DOHH2 (cell line): ENCODE data around the gene YEATS2.
"Not testable (repeated sequence)": the region's sequence is repeated elsewhere in the genome, so short reads cannot be mapped to it uniquely, and the experiment has no call there.

Experiments
- H3F3A ChIP-seq: fragments of 200-600 bp; sonication (generic), shearing (Covaris generic); 2 replicates; pipeline ENCODE4 v1.6.0; 2016; ENCODE audit warnings: antibody characterized with exemption, mild to moderate bottlenecking; ENCODE audit not compliant: control insufficient read depth, insufficient read depth
- H3K27ac ChIP-seq: fragments of 200-600 bp; sonication (generic); 2 replicates; pipeline ENCODE4 v1.5.1; 2014; ENCODE audit warnings: low read depth, mild to moderate bottlenecking, low read length, moderate library complexity
- H3K27me3 ChIP-seq: fragments of 200-600 bp; sonication (generic); 2 replicates; pipeline ENCODE4 v1.6.1; 2014; ENCODE audit warnings: mild to moderate bottlenecking, low read length, mixed read lengths; ENCODE audit not compliant: control insufficient read depth
- H3K36me3 ChIP-seq: fragments of 200-600 bp; sonication (generic); 2 replicates; pipeline ENCODE4 v1.6.1; 2014; ENCODE audit warnings: mild to moderate bottlenecking, low read length, moderate library complexity, mixed read lengths; ENCODE audit not compliant: control insufficient read depth
- H3K4me1 ChIP-seq: fragments of 200-600 bp; sonication (generic); 2 replicates; pipeline ENCODE4 v1.6.1; 2014; ENCODE audit warnings: mild to moderate bottlenecking, low read length, mixed read lengths; ENCODE audit not compliant: control insufficient read depth
- H3K4me2 ChIP-seq: fragments of 200-600 bp; sonication (generic); 2 replicates; pipeline ENCODE4 v1.6.0; 2014; ENCODE audit warnings: mild to moderate bottlenecking, low read length, moderate library complexity
- H3K4me3 ChIP-seq: fragments of 200-600 bp; sonication (generic); 2 replicates; pipeline ENCODE4 v1.5.1; 2014; ENCODE audit warnings: mild to moderate bottlenecking, low read length, mixed read lengths
- H3K79me2 ChIP-seq: fragments of 200-600 bp; sonication (generic); 2 replicates; pipeline ENCODE4 v1.6.1; 2014; ENCODE audit warnings: mild to moderate bottlenecking, low read length, mixed read lengths; ENCODE audit not compliant: control insufficient read depth
- H3K9me2 ChIP-seq: fragments of 200-600 bp; sonication (generic); replicated peaks from 2 replicates; pipeline ENCODE4 v1.6.1; 2014; ENCODE audit warnings: mild to moderate bottlenecking, low read length, mixed read lengths; ENCODE audit not compliant: control insufficient read depth
- H3K9me3 ChIP-seq: fragments of 200-600 bp; sonication (generic); 2 replicates; pipeline ENCODE4 v1.6.1; 2014; ENCODE audit warnings: antibody characterized with exemption, low read length, mixed read lengths; ENCODE audit not compliant: control insufficient read depth, insufficient read depth
- H4K20me1 ChIP-seq: fragments of 200-600 bp; sonication (generic); 2 replicates; pipeline ENCODE4 v1.6.0; 2014; ENCODE audit warnings: low read depth, mild to moderate bottlenecking, antibody characterized with exemption, low read length, moderate library complexity; ENCODE audit not compliant: control insufficient read depth, insufficient read depth
- EZH2phosphoT487 ChIP-seq: fragments of 200-600 bp; sonication (generic); IDR thresholded peaks from 2 replicates; pipeline ENCODE4 v1.6.1; 2017; ENCODE audit warnings: borderline replicate concordance, mild to moderate bottlenecking, antibody characterized with exemption, low read length, moderate library complexity, mixed read lengths
- TF ChIP-seq, protein P1 (sequence below): fragments of 200-600 bp; sonication (generic); IDR thresholded peaks from one replicate; pipeline ENCODE4 v1.5.1; 2014; ENCODE audit warnings: antibody characterized with exemption, mild to moderate bottlenecking, low read depth, low read length; ENCODE audit not compliant: poor library complexity, severe bottlenecking

The YEATS2 gene

DNA sequence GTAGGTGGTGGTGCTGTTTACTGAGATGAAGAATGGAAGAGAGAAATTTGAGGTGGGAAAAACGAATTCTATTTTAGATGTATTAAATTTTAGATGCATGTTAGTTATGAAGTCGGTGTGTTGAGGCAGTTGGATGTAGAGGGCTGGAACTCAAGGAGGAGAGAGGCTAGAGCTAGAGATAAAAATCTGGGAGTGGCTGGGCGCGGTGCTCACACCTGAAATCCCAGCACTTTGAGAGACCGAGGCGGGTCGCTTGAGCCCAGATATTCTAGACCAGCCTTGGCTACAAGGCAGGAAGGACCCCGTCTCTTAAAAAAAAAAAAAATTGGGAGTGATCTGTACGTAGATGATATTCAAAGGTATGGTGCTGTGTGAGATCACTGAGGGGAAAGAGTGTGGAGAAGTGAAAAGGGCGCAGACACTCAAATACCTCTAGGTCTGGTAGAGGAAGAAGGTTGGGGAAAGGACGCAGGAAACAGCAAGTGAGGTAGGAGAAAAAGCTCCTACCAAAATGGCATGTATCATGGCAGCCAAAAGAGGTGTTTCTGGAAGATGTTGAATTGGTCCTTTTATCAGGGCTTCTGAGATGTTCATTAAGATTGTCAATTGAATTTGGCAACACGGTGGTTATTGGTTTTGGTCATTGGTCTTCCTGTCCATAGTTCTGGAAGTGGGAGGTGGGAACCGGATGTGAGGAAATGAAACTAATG lies 1.8 kb downstream of the YEATS2 start:
- Histone ChIP-seq H3K79me2 (peaks cover 73% of the 10 kb centered on the region), H4K20me1 (peaks cover 26% of the 10 kb centered on the region), H3K36me3 (peaks cover 32% of the 10 kb centered on the region), H3K9me2 (no peaks in the 10 kb centered on the region), H3K4me2 (peak overlapping the region; percentile 81), H3K27ac (peak overlapping the region; percentile 78), H3K9me3 (no peaks in the 10 kb centered on the region), H3K4me1 (peaks cover 32% of the 10 kb centered on the region), H3K27me3 (no peaks in the 10 kb centered on the region), H3K4me3 (peak overlapping the region; percentile 82), H3F3A (peaks cover 6% of the 10 kb centered on the region; the same call in 1 of the 2 replicates)
- TF ChIP-seq, protein P1, sequence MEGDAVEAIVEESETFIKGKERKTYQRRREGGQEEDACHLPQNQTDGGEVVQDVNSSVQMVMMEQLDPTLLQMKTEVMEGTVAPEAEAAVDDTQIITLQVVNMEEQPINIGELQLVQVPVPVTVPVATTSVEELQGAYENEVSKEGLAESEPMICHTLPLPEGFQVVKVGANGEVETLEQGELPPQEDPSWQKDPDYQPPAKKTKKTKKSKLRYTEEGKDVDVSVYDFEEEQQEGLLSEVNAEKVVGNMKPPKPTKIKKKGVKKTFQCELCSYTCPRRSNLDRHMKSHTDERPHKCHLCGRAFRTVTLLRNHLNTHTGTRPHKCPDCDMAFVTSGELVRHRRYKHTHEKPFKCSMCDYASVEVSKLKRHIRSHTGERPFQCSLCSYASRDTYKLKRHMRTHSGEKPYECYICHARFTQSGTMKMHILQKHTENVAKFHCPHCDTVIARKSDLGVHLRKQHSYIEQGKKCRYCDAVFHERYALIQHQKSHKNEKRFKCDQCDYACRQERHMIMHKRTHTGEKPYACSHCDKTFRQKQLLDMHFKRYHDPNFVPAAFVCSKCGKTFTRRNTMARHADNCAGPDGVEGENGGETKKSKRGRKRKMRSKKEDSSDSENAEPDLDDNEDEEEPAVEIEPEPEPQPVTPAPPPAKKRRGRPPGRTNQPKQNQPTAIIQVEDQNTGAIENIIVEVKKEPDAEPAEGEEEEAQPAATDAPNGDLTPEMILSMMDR, result no peak
- TF ChIP-seq EZH2phosphoT487, result no peak

DNA sequence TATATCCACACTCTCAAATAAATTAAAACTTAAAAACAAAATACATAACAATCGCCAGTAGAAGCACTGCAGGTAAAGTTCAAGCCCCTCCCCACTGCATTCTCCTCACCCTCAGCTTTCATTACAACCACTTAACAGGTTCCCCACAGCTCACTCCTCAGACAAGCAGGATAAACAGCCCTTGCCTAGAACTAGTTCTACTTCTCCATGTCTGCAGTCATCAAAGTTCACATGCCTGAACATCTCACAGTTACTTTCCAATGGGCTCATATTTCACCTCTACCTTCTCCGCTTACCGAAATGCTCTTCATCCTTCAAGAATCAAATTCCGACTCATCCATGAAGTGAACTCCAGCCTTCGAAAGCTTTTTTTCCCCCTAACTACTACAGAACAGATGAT lies 4.1 kb downstream of the YEATS2 start:
- Histone ChIP-seq H3K4me2 (no peak overlapping the region), H3K79me2 (peaks cover 97% of the 10 kb centered on the region), H3K9me2 (no peaks in the 10 kb centered on the region), H3K27me3 (no peaks in the 10 kb centered on the region), H3F3A (peaks cover 6% of the 10 kb centered on the region; the same call in 1 of the 2 replicates), H3K36me3 (peaks cover 46% of the 10 kb centered on the region), H3K4me1 (peaks cover 35% of the 10 kb centered on the region), H3K9me3 (no peaks in the 10 kb centered on the region), H3K4me3 (no peak overlapping the region), H3K27ac (no peak overlapping the region), H4K20me1 (peaks cover 33% of the 10 kb centered on the region)
- TF ChIP-seq, protein P1, result no peak
- no peak for TF ChIP-seq EZH2phosphoT487

DNA sequence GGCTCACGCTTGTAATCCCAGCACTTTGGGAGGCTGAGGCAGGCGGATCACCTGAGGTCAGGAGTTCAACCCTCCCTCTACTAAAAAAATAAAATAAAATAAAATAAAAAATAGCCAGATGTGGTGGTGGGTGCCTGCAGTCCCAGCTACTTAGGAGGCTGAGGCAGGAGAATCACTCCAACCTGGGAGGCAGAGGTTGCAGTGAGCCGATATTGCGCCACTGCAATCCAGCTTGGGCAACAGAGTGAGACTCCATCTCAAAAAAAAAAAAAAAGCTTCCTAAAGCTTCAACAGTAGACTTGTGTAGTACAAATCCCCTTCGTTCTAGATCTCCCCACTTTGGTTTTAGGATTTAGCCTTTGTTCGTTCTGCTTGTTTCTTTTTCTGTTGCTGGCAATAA lies 6.3 kb downstream of the YEATS2 start:
- not testable (repeated sequence) for H3F3A ChIP-seq, H3K4me3 ChIP-seq, H3K9me3 ChIP-seq, H3K27ac ChIP-seq, H3K4me2 ChIP-seq, H3K27me3 ChIP-seq, H3K9me2 ChIP-seq
- Histone ChIP-seq H4K20me1 (peaks cover 41% of the 10 kb centered on the region), H3K4me1 (peaks cover 29% of the 10 kb centered on the region), H3K36me3 (peaks cover 44% of the 10 kb centered on the region), H3K79me2 (peaks cover 100% of the 10 kb centered on the region)

DNA sequence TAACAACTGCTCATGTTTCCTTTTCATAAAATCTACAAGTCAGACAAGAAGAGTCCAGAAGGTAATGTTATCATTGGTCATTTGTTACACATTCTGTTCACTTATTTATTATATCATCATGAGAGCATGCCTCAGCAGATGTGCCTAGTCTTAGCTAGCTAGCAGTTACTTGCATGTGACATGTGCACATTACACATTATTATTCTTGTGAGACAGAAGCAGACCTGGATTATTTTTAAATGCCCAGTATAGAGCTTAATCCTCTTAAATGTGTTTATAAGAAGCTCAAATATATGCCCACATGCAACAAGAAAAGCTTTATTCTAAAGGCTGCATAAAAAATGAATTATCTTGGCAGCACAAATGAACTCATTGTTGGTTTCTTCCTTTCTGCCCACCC lies 12.6 kb downstream of the YEATS2 start:
- no peak for TF ChIP-seq EZH2phosphoT487
- TF ChIP-seq, protein P1, result no peak
- peaks cover 3% of the 10 kb centered on the region; the same call in 1 of the 2 replicates for H3K4me1 ChIP-seq
- H3K9me2 ChIP-seq, result no peaks in the 10 kb centered on the region
- H3K4me2 ChIP-seq, result no peak overlapping the region
- no peaks in the 10 kb centered on the region; the same call in 1 of the 2 replicates for H3F3A ChIP-seq
- H3K4me3 ChIP-seq, result no peak overlapping the region
- H3K27ac ChIP-seq, result no peak overlapping the region
- H4K20me1 ChIP-seq, result peaks cover 17% of the 10 kb centered on the region; the same call in 1 of the 2 replicates
- no peaks in the 10 kb centered on the region for H3K27me3 ChIP-seq
- no peaks in the 10 kb centered on the region for H3K9me3 ChIP-seq
- peaks cover 98% of the 10 kb centered on the region for H3K79me2 ChIP-seq
- peaks cover 39% of the 10 kb centered on the region for H3K36me3 ChIP-seq
